Adrenal gland (tissue), 12 donors: Measurements from ENCODE around the gene DOHH. TPM values are rescaled to one million over a fixed set of nuclear protein-coding genes. Genes with fewer than 3 reads are reported as not detected.

Source experiments
- DNase-seq, 7 donors: peaks; one replicate each; pipeline ENCODE4 v3.0.0-alpha.2; 2019 to 2020
- H3K27ac ChIP-seq, 5 donors: fragments of 200-600 bp; sonication (generic) in 4 of 5; 1 replicate in 3 of 5; 2 replicates in 2 of 5; pipeline versions ENCODE4 v1.5.1 to v1.8.0; 2016 to 2020; ENCODE audit warnings: mild to moderate bottlenecking in 1 of 5
- H3K27me3 ChIP-seq: fragments of 200-600 bp; 2 replicates; pipeline ENCODE4 v1.8.0; 2021
- H3K36me3 ChIP-seq, 2 donors: fragments of 200-600 bp; replicated peaks in 1 of 2; 1 replicate in 1 of 2; 2 replicates in 1 of 2; pipeline versions ENCODE4 v1.5.1 to v1.8.0; 2018 to 2022
- H3K4me1 ChIP-seq, 2 donors: fragments of 200-600 bp; replicated peaks in 1 of 2; 1 replicate in 1 of 2; 2 replicates in 1 of 2; pipeline versions ENCODE4 v1.5.1 to v1.8.0; 2018 to 2021
- H3K4me3 ChIP-seq, 4 donors: fragments of 200-600 bp; sonication (generic) in 3 of 4; one replicate each; pipeline ENCODE4 v1.5.1; 2016 to 2018
- H3K9me3 ChIP-seq, 3 donors: fragments of 200-600 bp; sonication (generic) in 1 of 3; replicated peaks in 1 of 3; 1 replicate in 2 of 3; 2 replicates in 1 of 3; pipeline versions ENCODE4 v1.5.1 to v1.8.0; 2016 to 2021
- POLR2A ChIP-seq, 2 donors: fragments of 450-650 bp; IDR thresholded peaks; one replicate each; pipeline ENCODE4 v1.6.1; 2017; ENCODE audit warnings: antibody characterized with exemption in 2 of 2, mild to moderate bottlenecking in 2 of 2, moderate library complexity in 1 of 2
- WGBS, 4 donors: extraction: QIAGEN DNeasy Blood & Tissue Kit in 2 of 4; methylation state at CpG; one replicate each; pipeline versions ENCODE4 v1.1.5 to v1.1.7; 2013 to 2017; 5-methylcytosine and 5-hydroxymethylcytosine counted together
- intact Hi-C, 2 donors: fragments of 100-400 bp; cut with DNase I; formaldehyde crosslinking; loops; one replicate each; pipeline versions ENCODE4 v1.14.1 to v1.15.0; 2022 to 2023
- polyA plus RNA-seq, 3 donors: library from polyadenylated mRNA; stranded (reverse); fragments of 200-250 nt in 2 of 3; fragments of 350-450 nt in 1 of 3; fragmentation: Illumina TruSeq in 1 of 3; extraction: RNeasy Lipid Tissue Mini Kit (QIAGEN cat#74804) in 1 of 3; gene quantifications; one replicate each; pipeline ENCODE4 v1.2.3, GENCODE V29; 2013 to 2014
- total RNA-seq, 9 donors: library from RNA; depleted of rRNA in 4 of 9; stranded (reverse); fragments of >200 nt in 4 of 9; fragments of 120-200 nt in 1 of 9; fragmentation: NEBNext Ultra II Directional in 1 of 9; extraction: Animal tissue kit (Norgen Biotek cat#: 25700) in 1 of 9; gene quantifications; one replicate each; pipeline versions ENCODE4 v1.1.0 to v1.2.4, GENCODE V29; 2013 to 2023
- TF ChIP-seq, protein P1 (sequence below), 6 experiments: fragments of 450-650 bp in 4 of 6; fragments of 200-600 bp in 2 of 6; sonication (generic) in 1 of 6; IDR thresholded peaks; 1 replicate in 5 of 6; 2 replicates in 1 of 6; pipeline versions ENCODE4 v1.5.1 to v1.8.0; 2016 to 2021; ENCODE audit warnings: antibody characterized with exemption in 6 of 6, mild to moderate bottlenecking in 2 of 6, moderate library complexity in 1 of 6
- donor health status: healthy with polysubstance abuse.
- donor health status: Bipolar disorder and iron deficiency.
- donor health status: DM: yes; HTN: yes; CAD: no.
- donor health status: DM: no; HTN: no; CAD: no.
- donor health status: DM: no; HTN: no; CAD: no.
- donor health status: DM: yes; HTN: yes; CAD: no.

DOHH gene
- total and polyA plus RNA-seq, 12 donors: 0.92 to 22.8 (median 13.8) TPM

DNA sequence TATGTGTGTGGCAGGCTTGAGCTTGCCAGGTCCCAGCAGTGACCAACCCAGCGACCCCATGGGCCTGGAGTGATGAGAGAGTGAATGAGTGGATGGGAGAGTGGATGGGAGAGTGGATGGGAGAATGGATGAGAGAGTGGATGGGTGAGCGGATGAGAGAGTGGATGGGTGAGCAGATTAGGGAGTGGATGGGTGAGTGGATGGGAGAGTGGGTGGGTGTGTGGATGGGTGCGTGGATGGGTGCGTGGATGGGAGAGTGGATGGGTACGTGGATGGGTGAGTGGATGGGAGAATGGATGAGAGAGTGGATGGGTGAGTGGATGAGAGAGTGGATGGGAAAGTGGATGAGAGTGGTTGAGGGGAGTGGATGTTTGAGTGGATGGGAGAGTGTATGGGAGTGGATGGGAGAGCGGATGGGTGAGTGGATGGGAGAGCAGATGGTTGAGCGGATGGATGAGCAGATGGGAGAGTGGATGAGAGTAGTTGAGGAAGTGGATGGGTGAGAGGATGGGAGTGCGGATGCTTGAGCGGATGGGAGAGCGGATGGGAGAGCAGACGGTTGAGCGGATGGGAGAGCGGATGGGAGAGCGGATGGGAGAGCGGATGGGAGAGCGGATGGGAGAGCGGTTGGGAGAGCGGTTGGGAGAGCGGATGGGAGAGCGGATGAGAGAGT lies 28.2 kb upstream of the DOHH start:
- 93 to 97% (median 96%) methylated on average over 20 of the region's 20 CpGs for WGBS, 4 donors
- DNase-seq: no peak
- intact Hi-C loops: no loop called here
- H3K4me3 ChIP-seq: no peak overlapping the region
- peaks cover 0 to 68% of the 10 kb centered on the region in 2 donors for H3K36me3 ChIP-seq
- no peaks in the 10 kb centered on the region for H3K27me3 ChIP-seq
- no peaks in the 10 kb centered on the region for H3K9me3 ChIP-seq
- no peak for TF ChIP-seq POLR2A (IDR thresholded peaks at IDR 0.05)
- TF ChIP-seq, protein P1, sequence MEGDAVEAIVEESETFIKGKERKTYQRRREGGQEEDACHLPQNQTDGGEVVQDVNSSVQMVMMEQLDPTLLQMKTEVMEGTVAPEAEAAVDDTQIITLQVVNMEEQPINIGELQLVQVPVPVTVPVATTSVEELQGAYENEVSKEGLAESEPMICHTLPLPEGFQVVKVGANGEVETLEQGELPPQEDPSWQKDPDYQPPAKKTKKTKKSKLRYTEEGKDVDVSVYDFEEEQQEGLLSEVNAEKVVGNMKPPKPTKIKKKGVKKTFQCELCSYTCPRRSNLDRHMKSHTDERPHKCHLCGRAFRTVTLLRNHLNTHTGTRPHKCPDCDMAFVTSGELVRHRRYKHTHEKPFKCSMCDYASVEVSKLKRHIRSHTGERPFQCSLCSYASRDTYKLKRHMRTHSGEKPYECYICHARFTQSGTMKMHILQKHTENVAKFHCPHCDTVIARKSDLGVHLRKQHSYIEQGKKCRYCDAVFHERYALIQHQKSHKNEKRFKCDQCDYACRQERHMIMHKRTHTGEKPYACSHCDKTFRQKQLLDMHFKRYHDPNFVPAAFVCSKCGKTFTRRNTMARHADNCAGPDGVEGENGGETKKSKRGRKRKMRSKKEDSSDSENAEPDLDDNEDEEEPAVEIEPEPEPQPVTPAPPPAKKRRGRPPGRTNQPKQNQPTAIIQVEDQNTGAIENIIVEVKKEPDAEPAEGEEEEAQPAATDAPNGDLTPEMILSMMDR (IDR thresholded peaks at IDR 0.05): no peak
- H3K27ac ChIP-seq: no peak overlapping the region
- H3K4me1 ChIP-seq: peaks cover 9 to 14% of the 10 kb centered on the region in 2 donors

DNA sequence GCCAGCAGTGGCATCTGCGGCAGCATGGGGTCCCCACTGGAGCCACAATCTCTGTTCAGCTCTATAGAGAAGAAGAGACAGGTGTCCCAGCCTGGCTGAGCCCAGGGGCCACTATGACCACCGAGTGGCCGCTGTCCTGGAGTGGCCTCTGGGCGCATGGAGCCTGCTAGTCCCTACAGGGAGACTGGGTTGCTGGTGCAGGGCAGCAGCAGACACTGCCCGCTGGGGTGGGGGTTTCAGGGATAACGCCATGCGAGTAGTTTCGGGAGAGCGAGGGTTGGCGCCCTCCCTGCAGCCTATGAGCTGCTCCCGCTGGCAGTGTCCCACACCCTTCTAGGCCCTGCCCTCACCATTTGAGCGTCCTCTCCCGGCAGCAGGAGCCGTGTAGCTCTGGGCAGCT lies 27.6 kb upstream of the DOHH start:
- Histone ChIP-seq H3K36me3 (peaks cover 0 to 68% of the 10 kb centered on the region in 2 donors), H3K4me1 (peaks cover 11 to 16% of the 10 kb centered on the region in 2 donors), H3K4me3 (no peak overlapping the region), H3K27ac (no peak overlapping the region), H3K9me3 (no peaks in the 10 kb centered on the region), H3K27me3 (no peaks in the 10 kb centered on the region)
- DNase-seq: no peak
- 96 to 99% (median 98%) methylated on average over 4 to 14 of the region's 14 CpGs for WGBS, 4 donors
- intact Hi-C loops: no loop called here
- no peak for TF ChIP-seq POLR2A (IDR thresholded peaks at IDR 0.05)
- TF ChIP-seq, protein P1 (IDR thresholded peaks at IDR 0.05): no peak

DNA sequence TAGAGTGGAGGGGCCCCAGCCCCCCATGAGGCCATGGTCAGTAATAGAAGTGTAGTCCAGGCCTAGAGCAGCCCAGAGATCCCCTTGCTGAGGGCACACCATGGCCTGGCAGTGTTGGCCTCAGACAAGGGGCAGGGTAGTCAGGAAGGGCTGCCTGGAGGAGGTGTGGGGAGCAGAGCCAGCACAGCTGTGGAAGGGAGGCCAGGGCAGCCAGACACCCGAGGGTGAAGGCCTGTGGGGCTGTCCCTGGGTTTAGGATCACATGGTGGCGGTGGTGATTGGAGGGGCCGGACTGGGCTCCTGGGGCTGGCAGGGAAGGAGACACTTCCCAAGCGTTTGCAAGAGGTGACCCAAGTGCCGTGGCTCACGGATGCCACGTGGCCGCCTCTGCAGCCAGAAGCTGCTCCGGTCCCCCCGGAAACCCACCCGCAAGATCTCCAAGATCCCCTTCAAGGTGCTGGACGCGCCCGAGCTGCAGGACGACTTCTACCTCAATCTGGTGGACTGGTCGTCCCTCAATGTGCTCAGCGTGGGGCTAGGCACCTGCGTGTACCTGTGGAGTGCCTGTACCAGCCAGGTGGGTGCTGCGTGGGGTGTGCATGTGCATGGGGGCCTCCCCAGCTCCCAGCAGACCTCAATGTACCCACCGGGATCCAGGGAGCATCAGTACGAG lies 26.9 kb upstream of the DOHH start:
- peaks cover 11 to 19% of the 10 kb centered on the region in 2 donors for H3K4me1 ChIP-seq
- 95 to 100% (median 95%) methylated on average over 4 to 21 of the region's 21 CpGs for WGBS, 4 donors

More for the DNA sequence above, 26.9 kb upstream of the DOHH start:
- Histone ChIP-seq H3K27ac (no peak overlapping the region), H3K27me3 (no peaks in the 10 kb centered on the region), H3K36me3 (peaks cover 0 to 65% of the 10 kb centered on the region in 2 donors), H3K4me3 (no peak overlapping the region), H3K9me3 (no peaks in the 10 kb centered on the region)
- intact Hi-C loops: no loop called here
- TF ChIP-seq, protein P1 (IDR thresholded peaks at IDR 0.05): no peak
- TF ChIP-seq POLR2A (IDR thresholded peaks at IDR 0.05): no peak
- DNase-seq: no peak
